NCI-H2227 (cell line): ENCODE data around the gene FOXO3B.
"Not testable (repeated sequence)": the region's sequence is repeated elsewhere in the genome, so short reads cannot be mapped to it uniquely, and the experiment has no call there.

Source experiments
- DNase-seq: peaks from one replicate; lab custom pipeline; 2025; ENCODE audit not compliant: unreplicated experiment; lab: John Stamatoyannopoulos, UW

The FOXO3B gene

GRCh38 chr17:18681767-18682571, at the start of gene FOXO3B:
FOXO3B (minus strand) TSS chr17:18682314; CDS start chr17:18681651, 663 bp downstream.
- peak; percentile 95 for DNase-seq

- not testable (repeated sequence) for DNase-seq
Measured at GRCh38 chr17:18723509-18723908, 41.4 kb upstream of the FOXO3B start.

- DNase-seq = not testable (repeated sequence)
Measured at GRCh38 chr17:18722612-18723011, 40.5 kb upstream of the FOXO3B start.

GRCh38 chr17:18721775-18722547, 39.8 kb upstream of the FOXO3B start:
- not testable (repeated sequence) for DNase-seq

- not testable (repeated sequence) for DNase-seq
Measured at GRCh38 chr17:18719428-18720110, 37.5 kb upstream of the FOXO3B start.

GRCh38 chr17:18718643-18719427, 36.7 kb upstream of the FOXO3B start:
- peak; percentile 30 for DNase-seq

- DNase-seq = peak; percentile 45
Measured at GRCh38 chr17:18712354-18712999, 30.4 kb upstream of the FOXO3B start.

- not testable (repeated sequence) for DNase-seq
Measured at GRCh38 chr17:18708215-18708614, 26.1 kb upstream of the FOXO3B start.

- not testable (repeated sequence) for DNase-seq
Measured at GRCh38 chr17:18705955-18706354, 23.8 kb upstream of the FOXO3B start.

GRCh38 chr17:18698473-18699103, 16.5 kb upstream of the FOXO3B start:
- not testable (repeated sequence) for DNase-seq

- DNase-seq = not testable (repeated sequence)
Measured at GRCh38 chr17:18695143-18695542, 13.0 kb upstream of the FOXO3B start.

GRCh38 chr17:18682668-18683067, 554 bp upstream of the FOXO3B start:
- DNase-seq = peak; percentile 19

GRCh38 chr17:18677381-18677780, 4.7 kb downstream of the FOXO3B start:
- DNase-seq = not testable (repeated sequence)

- DNase-seq = not testable (repeated sequence)
Measured at GRCh38 chr17:18676928-18677327, 5.2 kb downstream of the FOXO3B start.

GRCh38 chr17:18672395-18673227, 9.5 kb downstream of the FOXO3B start:
- not testable (repeated sequence) for DNase-seq

GRCh38 chr17:18668625-18669024, 13.5 kb downstream of the FOXO3B start:
- not testable (repeated sequence) for DNase-seq

GRCh38 chr17:18667535-18667934, 14.6 kb downstream of the FOXO3B start:
- not testable (repeated sequence) for DNase-seq

GRCh38 chr17:18666326-18666725, 15.8 kb downstream of the FOXO3B start:
- not testable (repeated sequence) for DNase-seq
